SIG-M5 (cell line): ENCODE data around the gene SRRM2.

ENCODE experiments used
- DNase-seq: peaks from one replicate; lab custom pipeline; 2025; lab: John Stamatoyannopoulos, UW

The SRRM2 gene

GRCh38 chr16:2798723-2799204, 46.3 kb downstream of the SRRM2 start:
- no peak for DNase-seq

- no peak for DNase-seq
Observed at GRCh38 chr16:2799205-2799858, 46.9 kb downstream of the SRRM2 start.

- DNase-seq = no peak
Observed at GRCh38 chr16:2799859-2800226, 47.4 kb downstream of the SRRM2 start.

- DNase-seq = no peak
Observed at GRCh38 chr16:2803545-2804195, 51.2 kb downstream of the SRRM2 start.

GRCh38 chr16:2804728-2805127, 52.3 kb downstream of the SRRM2 start:
- no peak for DNase-seq

GRCh38 chr16:2806286-2806685, 53.8 kb downstream of the SRRM2 start:
- DNase-seq = no peak

GRCh38 chr16:2808181-2808580, 55.7 kb downstream of the SRRM2 start:
- no peak for DNase-seq

GRCh38 chr16:2809149-2809760, 56.8 kb downstream of the SRRM2 start:
- no peak for DNase-seq

GRCh38 chr16:2810651-2811050, 58.2 kb downstream of the SRRM2 start:
- DNase-seq = no peak

GRCh38 chr16:2811703-2812471, 59.4 kb downstream of the SRRM2 start:
- DNase-seq = no peak

GRCh38 chr16:2813771-2814221, 61.4 kb downstream of the SRRM2 start:
- no peak for DNase-seq

- DNase-seq = no peak
Observed at GRCh38 chr16:2814551-2815298, 62.3 kb downstream of the SRRM2 start.

GRCh38 chr16:2815299-2815771, 62.9 kb downstream of the SRRM2 start:
- no peak for DNase-seq

- no peak for DNase-seq
Observed at GRCh38 chr16:2816751-2817339, 64.4 kb downstream of the SRRM2 start, which contains the start of gene PRSS21. PRSS21 (plus strand) TSS chr16:2817237; CDS start chr16:2817269, 32 bp downstream.

- DNase-seq = no peak
Observed at GRCh38 chr16:2817340-2818271, 65.2 kb downstream of the SRRM2 start.

GRCh38 chr16:2818272-2818876, 65.9 kb downstream of the SRRM2 start:
- DNase-seq = no peak

- no peak for DNase-seq
Observed at GRCh38 chr16:2819179-2819938, 66.9 kb downstream of the SRRM2 start.

- DNase-seq = no peak
Observed at GRCh38 chr16:2819939-2820835, 67.7 kb downstream of the SRRM2 start.
